Neuron (in vitro differentiated cells): ENCODE data around the gene HTT.

Experiments
- H2AFZ ChIP-seq: one replicate; pipeline ENCODE4 v1.6.1; 2013; ENCODE audit warnings: low read depth, mild to moderate bottlenecking, inconsistent platforms, low read length, moderate library complexity
- H3K27me3 ChIP-seq: one replicate; pipeline ENCODE4 v1.6.1; 2013; ENCODE audit warnings: low read length; ENCODE audit not compliant: insufficient read depth
- H3K36me3 ChIP-seq: one replicate; pipeline ENCODE4 v1.6.1; 2013; ENCODE audit warnings: low read length; ENCODE audit not compliant: insufficient read depth
- H3K4me1 ChIP-seq: one replicate; pipeline ENCODE4 v1.6.1; 2013; ENCODE audit warnings: low read length; ENCODE audit not compliant: insufficient read depth
- H3K4me3 ChIP-seq: 2 replicates; pipeline ENCODE4 v1.5.1; 2013; ENCODE audit warnings: mild to moderate bottlenecking, low read length, moderate library complexity
- H3K9me3 ChIP-seq: one replicate; pipeline ENCODE4 v1.6.1; 2013; ENCODE audit warnings: low read length

Gene HTT

DNA sequence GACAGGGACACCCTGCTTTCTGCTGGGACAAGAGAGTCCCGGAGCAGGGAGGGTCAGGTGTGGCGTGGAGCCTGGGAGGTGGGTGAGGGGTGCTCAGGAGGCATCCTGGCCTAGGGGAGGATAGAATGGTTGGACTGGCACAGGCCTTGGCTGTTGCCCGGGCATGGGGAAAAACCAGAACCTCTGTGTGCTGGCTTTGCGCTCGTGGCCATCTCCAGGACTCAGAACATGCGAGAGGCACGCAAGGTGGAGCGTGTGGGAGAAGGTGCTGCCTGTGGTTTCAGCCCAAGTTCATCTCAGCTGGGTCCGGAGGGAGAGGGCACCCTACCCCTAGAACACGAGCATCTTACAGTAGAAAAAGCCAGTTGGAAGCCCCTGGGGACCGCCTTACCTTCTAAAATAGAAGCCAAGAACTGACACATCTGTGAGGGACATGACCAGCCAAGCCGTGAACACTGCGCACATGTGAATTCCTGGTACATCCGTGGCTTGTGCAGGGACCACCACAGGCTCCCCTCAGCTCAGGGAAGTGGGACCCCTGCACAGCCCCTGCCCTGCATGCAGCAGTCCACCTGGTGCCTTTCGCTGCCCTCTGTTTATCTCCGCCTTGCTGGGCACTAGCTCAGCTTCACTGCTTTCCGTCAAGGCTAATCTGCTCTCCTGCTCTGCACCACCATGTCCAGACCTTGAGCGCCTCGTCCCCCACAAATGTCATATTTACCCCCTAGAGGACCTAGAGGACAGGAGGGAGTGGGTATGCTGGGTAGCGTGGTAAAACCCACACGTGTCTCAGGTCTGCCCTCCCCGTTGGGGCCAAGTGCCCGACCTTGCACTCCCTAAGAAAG is 187.9 kb downstream of the HTT start:
- Histone ChIP-seq H3K27me3 (no peaks in the 10 kb centered on the region), H3K36me3 (no peaks in the 10 kb centered on the region), H3K4me1 (no peaks in the 10 kb centered on the region), H2AFZ (no peak overlapping the region), H3K9me3 (peaks cover 3% of the 10 kb centered on the region), H3K4me3 (no peak overlapping the region)

- H3K4me1 ChIP-seq = peaks cover 2% of the 10 kb centered on the region
- no peak overlapping the region for H3K4me3 ChIP-seq
- no peak overlapping the region for H2AFZ ChIP-seq
- H3K9me3 ChIP-seq = peaks cover 3% of the 10 kb centered on the region
- H3K27me3 ChIP-seq = no peaks in the 10 kb centered on the region
- no peaks in the 10 kb centered on the region for H3K36me3 ChIP-seq
Observed at GRCh38 chr4:3263053-3263875, 188.8 kb downstream of the HTT start.

GRCh38 chr4:3263876-3264193 is 189.4 kb downstream of the HTT start:
- H3K9me3 ChIP-seq = peaks cover 3% of the 10 kb centered on the region
- H3K4me3 ChIP-seq = no peak overlapping the region
- peaks cover 2% of the 10 kb centered on the region for H3K4me1 ChIP-seq
- no peaks in the 10 kb centered on the region for H3K27me3 ChIP-seq
- H2AFZ ChIP-seq = no peak overlapping the region
- no peaks in the 10 kb centered on the region for H3K36me3 ChIP-seq

DNA sequence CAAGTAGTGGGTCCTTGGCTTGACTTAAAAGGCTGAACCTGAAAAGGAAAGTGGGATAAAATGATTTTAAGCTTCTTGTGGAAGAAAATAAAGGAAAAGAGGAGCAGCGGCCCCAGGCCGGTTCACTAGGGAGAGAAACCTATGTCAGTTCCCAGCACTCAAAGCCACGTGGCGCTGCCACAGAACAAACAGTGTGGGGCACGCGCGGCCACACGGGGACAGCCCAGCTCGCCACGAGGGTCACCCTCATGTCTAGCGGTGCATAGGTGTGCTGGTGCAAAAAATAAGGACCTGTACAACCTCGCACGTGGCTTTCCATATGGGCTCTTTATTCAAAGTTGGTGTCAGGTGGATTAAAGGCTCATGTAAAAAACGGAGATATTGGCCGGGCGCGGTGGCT is 191.6 kb downstream of the HTT start:
- Histone ChIP-seq H3K4me1 (peaks cover 2% of the 10 kb centered on the region), H3K9me3 (no peaks in the 10 kb centered on the region), H3K27me3 (no peaks in the 10 kb centered on the region), H3K36me3 (no peaks in the 10 kb centered on the region), H2AFZ (no peak overlapping the region), H3K4me3 (no peak overlapping the region)

- no peaks in the 10 kb centered on the region for H3K27me3 ChIP-seq
- no peak overlapping the region for H2AFZ ChIP-seq
- H3K4me1 ChIP-seq = peaks cover 2% of the 10 kb centered on the region
- no peaks in the 10 kb centered on the region for H3K9me3 ChIP-seq
- H3K4me3 ChIP-seq = no peak overlapping the region
- no peaks in the 10 kb centered on the region for H3K36me3 ChIP-seq
Observed at GRCh38 chr4:3267576-3268394, 193.3 kb downstream of the HTT start.

GRCh38 chr4:3268395-3269104 is 194.1 kb downstream of the HTT start:
- Histone ChIP-seq H3K27me3 (no peaks in the 10 kb centered on the region), H3K36me3 (no peaks in the 10 kb centered on the region), H3K4me1 (peaks cover 2% of the 10 kb centered on the region), H3K4me3 (no peak overlapping the region), H3K9me3 (no peaks in the 10 kb centered on the region), H2AFZ (no peak overlapping the region)

DNA sequence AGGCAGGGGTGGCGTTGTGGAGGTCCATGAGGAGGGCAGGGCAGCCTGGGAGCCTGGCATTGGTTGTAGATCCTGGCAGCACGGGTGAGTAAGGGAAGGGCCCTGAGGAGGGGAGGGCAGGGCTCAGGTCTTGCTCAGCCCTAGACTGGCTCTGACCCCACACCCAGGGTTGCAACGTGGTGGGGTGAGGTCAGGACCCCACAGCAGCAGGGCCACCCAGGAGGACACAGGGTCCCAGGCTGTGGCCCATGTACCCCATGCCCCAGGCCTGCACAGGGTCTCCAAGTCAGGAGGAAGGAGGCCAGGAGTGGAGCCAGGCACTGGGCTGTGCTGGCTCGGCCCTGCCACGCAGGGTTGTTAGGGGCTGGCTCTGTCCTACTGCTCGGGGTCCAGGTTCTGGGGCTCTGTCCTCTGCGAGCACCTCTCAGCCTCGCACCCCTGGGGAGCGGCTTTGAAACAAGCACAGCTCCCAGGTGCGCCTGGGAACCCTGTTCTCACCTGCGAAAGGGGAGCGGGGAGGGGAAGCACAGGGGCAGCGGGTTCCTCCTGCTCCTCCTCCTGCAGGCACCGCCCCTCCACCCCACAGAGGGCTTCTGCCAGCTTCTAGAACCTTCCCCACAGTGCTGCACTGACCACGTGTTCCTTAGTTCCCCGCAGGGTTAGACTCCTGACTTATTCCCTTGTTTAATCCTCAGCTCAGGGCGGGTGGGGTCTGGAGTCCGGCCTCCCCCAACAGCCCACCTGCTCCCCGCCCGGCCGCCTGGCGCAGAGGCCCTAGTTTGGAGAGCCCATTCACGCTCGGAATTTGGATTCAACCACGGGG is 194.8 kb downstream of the HTT start:
- Histone ChIP-seq H3K4me3 (no peak overlapping the region), H3K9me3 (no peaks in the 10 kb centered on the region), H3K4me1 (peaks cover 2% of the 10 kb centered on the region), H3K36me3 (no peaks in the 10 kb centered on the region), H2AFZ (no peak overlapping the region), H3K27me3 (no peaks in the 10 kb centered on the region)

- Histone ChIP-seq H3K4me3 (no peak overlapping the region), H3K4me1 (peaks cover 2% of the 10 kb centered on the region), H3K9me3 (no peaks in the 10 kb centered on the region), H2AFZ (no peak overlapping the region), H3K27me3 (no peaks in the 10 kb centered on the region), H3K36me3 (no peaks in the 10 kb centered on the region)
Observed at GRCh38 chr4:3269991-3270611, 195.6 kb downstream of the HTT start.

- no peak overlapping the region for H3K4me3 ChIP-seq
- no peaks in the 10 kb centered on the region for H3K36me3 ChIP-seq
- H3K9me3 ChIP-seq = no peaks in the 10 kb centered on the region
- no peaks in the 10 kb centered on the region for H3K27me3 ChIP-seq
- peaks cover 2% of the 10 kb centered on the region for H3K4me1 ChIP-seq
- no peak overlapping the region for H2AFZ ChIP-seq
Observed at GRCh38 chr4:3271131-3271530, 196.7 kb downstream of the HTT start.

DNA sequence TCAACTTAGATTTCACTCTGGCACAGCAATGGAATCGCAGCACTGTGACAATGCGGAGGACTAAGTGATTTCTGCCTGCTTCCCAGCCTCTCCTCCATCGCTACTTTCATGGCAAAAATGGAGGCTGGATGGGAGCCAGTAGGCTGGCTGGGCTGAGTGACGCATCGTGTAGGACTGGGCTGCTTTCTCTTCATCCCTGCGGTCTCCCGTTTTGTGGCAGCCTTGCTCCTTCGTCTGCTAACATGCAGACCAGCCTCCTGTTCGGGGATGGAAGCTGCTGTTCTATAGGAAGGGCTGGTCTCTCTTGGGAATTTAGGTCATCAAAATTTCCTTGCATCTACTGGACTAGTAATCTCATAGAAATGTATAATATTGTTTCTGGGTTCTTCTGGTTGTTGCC is 202.5 kb downstream of the HTT start:
- Histone ChIP-seq H3K9me3 (peaks cover 3% of the 10 kb centered on the region), H3K4me3 (no peak overlapping the region), H3K36me3 (no peaks in the 10 kb centered on the region), H3K4me1 (no peaks in the 10 kb centered on the region), H3K27me3 (no peaks in the 10 kb centered on the region), H2AFZ (no peak overlapping the region)

GRCh38 chr4:3280466-3280865 is 206.0 kb downstream of the HTT start:
- Histone ChIP-seq H3K4me3 (no peak overlapping the region), H2AFZ (no peak overlapping the region), H3K27me3 (no peaks in the 10 kb centered on the region), H3K9me3 (peaks cover 6% of the 10 kb centered on the region), H3K36me3 (no peaks in the 10 kb centered on the region), H3K4me1 (no peaks in the 10 kb centered on the region)

GRCh38 chr4:3283483-3283882 is 209.0 kb downstream of the HTT start:
- H3K4me1 ChIP-seq = peaks cover 2% of the 10 kb centered on the region
- no peak overlapping the region for H3K4me3 ChIP-seq
- peaks cover 4% of the 10 kb centered on the region for H3K9me3 ChIP-seq
- no peaks in the 10 kb centered on the region for H3K27me3 ChIP-seq
- no peak overlapping the region for H2AFZ ChIP-seq
- H3K36me3 ChIP-seq = no peaks in the 10 kb centered on the region
